NCI-H1092 treated with DMSO at 0.1 percent for 48 hours (cell line): Measurements from ENCODE around the gene STON2.
"Not testable (repeated sequence)": the region's sequence is repeated elsewhere in the genome, so short reads cannot be mapped to it uniquely, and the experiment has no call there.

Source experiments
- DNase-seq: peaks from one replicate; lab custom pipeline; 2025; lab: John Stamatoyannopoulos, UW

The STON2 gene

GRCh38 chr14:81382517-81383225, 17.5 kb downstream of the STON2 start:
- DNase-seq: no peak

GRCh38 chr14:81380009-81380408, 20.1 kb downstream of the STON2 start:
- not testable (repeated sequence) for DNase-seq

GRCh38 chr14:81371802-81372201, 28.3 kb downstream of the STON2 start:
- no peak for DNase-seq

GRCh38 chr14:81367563-81367962, 32.6 kb downstream of the STON2 start:
- no peak for DNase-seq

GRCh38 chr14:81366884-81367283, 33.2 kb downstream of the STON2 start:
- DNase-seq: no peak

GRCh38 chr14:81366214-81366613, 33.9 kb downstream of the STON2 start:
- peak; percentile 89 for DNase-seq

- peak; percentile 11 for DNase-seq
Measured at GRCh38 chr14:81363746-81364378, 36.3 kb downstream of the STON2 start.

- DNase-seq: no peak
Measured at GRCh38 chr14:81353691-81354323, 46.3 kb downstream of the STON2 start.

GRCh38 chr14:81352413-81352812, 47.7 kb downstream of the STON2 start:
- DNase-seq: no peak

- no peak for DNase-seq
Measured at GRCh38 chr14:81351205-81351604, 48.9 kb downstream of the STON2 start.

- no peak for DNase-seq
Measured at GRCh38 chr14:81350344-81351130, 49.6 kb downstream of the STON2 start.

- no peak for DNase-seq
Measured at GRCh38 chr14:81348061-81348460, 52.1 kb downstream of the STON2 start.

- DNase-seq: no peak
Measured at GRCh38 chr14:81345781-81346180, 54.3 kb downstream of the STON2 start.

- no peak for DNase-seq
Measured at GRCh38 chr14:81344481-81345160, 55.5 kb downstream of the STON2 start.

GRCh38 chr14:81343701-81344100, 56.4 kb downstream of the STON2 start:
- no peak for DNase-seq

GRCh38 chr14:81342850-81343580, 57.1 kb downstream of the STON2 start:
- peak; percentile 32 for DNase-seq

- DNase-seq: no peak
Measured at GRCh38 chr14:81341781-81342180, 58.3 kb downstream of the STON2 start.

GRCh38 chr14:81341370-81341769, 58.8 kb downstream of the STON2 start:
- DNase-seq: peak; percentile 86

- DNase-seq: no peak
Measured at GRCh38 chr14:81340201-81340600, 59.9 kb downstream of the STON2 start.

GRCh38 chr14:81337073-81337472, 63.1 kb downstream of the STON2 start:
- DNase-seq: no peak

- DNase-seq: no peak
Measured at GRCh38 chr14:81336009-81336408, 64.1 kb downstream of the STON2 start.
